HG03378 (cell line): ENCODE measurements around the gene GJA3.

Experiments used
- ATAC-seq: cut with Tn5 transposase; IDR thresholded peaks from one replicate; pipeline ENCODE4 v1.9.1; 2021; ENCODE audit warnings: mild to moderate bottlenecking, moderate library complexity; ENCODE audit not compliant: unreplicated experiment

Gene GJA3

DNA sequence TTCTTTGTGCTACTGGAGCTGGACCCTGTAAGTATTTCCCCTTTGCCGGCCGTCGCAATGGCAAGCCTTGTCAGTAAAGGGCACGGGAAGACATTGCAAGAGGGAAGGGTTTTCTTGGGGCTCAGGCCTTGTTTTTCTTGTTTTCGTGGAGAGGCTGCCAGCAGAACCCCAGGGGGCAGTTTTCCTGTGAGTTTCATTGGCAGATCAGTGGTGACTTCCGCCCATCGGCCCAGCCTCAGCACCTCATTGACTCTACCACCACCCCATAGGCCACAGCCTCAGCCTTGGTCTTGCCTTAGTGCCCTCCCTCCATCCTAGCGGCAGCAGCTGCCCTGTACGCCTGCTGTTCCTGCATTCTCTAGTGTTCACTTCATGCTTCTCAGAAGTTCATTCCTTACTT, 61.5 kb downstream of the GJA3 start:
- no peak for ATAC-seq

DNA sequence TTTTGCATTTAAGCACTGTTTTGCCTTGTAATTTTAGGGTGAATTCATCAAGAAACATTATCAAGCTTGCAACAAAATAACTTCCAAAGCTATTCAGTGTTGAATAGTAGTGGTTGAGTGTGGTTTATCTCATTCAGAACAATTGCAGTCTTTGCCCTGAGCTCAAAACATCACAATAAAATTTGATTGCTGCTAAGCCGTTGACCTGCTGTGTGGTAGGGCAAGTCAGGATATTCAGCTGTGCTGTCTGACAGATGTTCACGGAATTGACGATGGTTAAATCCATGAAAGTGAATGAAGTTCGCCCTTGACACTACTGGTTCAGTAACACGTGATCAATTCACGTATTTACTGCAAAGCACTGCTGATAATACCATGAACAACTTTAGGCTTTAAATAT, 66.9 kb downstream of the GJA3 start:
- no peak for ATAC-seq

DNA sequence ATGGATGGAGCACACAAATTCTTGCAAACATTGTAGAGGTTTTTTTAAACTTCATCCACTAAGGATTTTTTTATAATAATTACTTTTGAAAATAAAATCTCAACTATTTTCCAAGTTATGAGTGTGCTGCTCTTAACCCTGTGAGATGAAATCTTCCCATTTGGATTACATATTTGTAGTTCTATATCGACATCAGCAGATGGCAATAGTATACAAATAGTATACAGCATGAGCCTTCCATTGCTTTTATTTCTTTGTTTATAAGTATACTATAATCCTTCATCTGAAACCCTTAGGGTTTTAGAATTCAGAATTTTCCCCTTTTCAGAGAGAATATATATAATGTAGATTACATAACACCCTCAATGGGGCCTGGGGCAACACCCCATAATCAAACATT, 70.5 kb downstream of the GJA3 start:
- no peak for ATAC-seq
